GM06990 (cell line): ENCODE data around the gene SNX13.

Experiments used
- DNase-seq: peaks from one replicate; pipeline ENCODE4 v3.0.0-alpha.2; 2011; ENCODE audit not compliant: insufficient read length; ENCODE audit errors: extremely low read depth
- H3K27me3 ChIP-seq: replicated peaks from 2 replicates; pipeline ENCODE4 v1.6.0; 2011; ENCODE audit warnings: low read length; ENCODE audit not compliant: control insufficient read depth, insufficient read depth
- H3K36me3 ChIP-seq: 2 replicates; pipeline ENCODE4 v1.5.1; 2011; ENCODE audit warnings: low read length; ENCODE audit not compliant: control insufficient read depth, insufficient read depth
- H3K4me3 ChIP-seq: replicated peaks from 2 replicates; pipeline ENCODE4 v1.5.1; 2011; ENCODE audit warnings: low read depth, mild to moderate bottlenecking, control low read depth, low read length
- TF ChIP-seq, protein P1 (sequence below): IDR thresholded peaks from 2 replicates; pipeline ENCODE4 v1.5.1; 2011; ENCODE audit warnings: low read length, control low read depth, mild to moderate bottlenecking, inconsistent platforms; ENCODE audit not compliant: insufficient read depth, poor library complexity, severe bottlenecking

Gene SNX13

GRCh38 chr7:17856251-17856650 is 84.0 kb downstream of the SNX13 start:
- TF ChIP-seq, protein P1, sequence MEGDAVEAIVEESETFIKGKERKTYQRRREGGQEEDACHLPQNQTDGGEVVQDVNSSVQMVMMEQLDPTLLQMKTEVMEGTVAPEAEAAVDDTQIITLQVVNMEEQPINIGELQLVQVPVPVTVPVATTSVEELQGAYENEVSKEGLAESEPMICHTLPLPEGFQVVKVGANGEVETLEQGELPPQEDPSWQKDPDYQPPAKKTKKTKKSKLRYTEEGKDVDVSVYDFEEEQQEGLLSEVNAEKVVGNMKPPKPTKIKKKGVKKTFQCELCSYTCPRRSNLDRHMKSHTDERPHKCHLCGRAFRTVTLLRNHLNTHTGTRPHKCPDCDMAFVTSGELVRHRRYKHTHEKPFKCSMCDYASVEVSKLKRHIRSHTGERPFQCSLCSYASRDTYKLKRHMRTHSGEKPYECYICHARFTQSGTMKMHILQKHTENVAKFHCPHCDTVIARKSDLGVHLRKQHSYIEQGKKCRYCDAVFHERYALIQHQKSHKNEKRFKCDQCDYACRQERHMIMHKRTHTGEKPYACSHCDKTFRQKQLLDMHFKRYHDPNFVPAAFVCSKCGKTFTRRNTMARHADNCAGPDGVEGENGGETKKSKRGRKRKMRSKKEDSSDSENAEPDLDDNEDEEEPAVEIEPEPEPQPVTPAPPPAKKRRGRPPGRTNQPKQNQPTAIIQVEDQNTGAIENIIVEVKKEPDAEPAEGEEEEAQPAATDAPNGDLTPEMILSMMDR, result no peak
- H3K36me3 ChIP-seq, result no peaks in the 10 kb centered on the region
- no peaks in the 10 kb centered on the region for H3K27me3 ChIP-seq
- no peak overlapping the region for H3K4me3 ChIP-seq
- no peak for DNase-seq

DNA sequence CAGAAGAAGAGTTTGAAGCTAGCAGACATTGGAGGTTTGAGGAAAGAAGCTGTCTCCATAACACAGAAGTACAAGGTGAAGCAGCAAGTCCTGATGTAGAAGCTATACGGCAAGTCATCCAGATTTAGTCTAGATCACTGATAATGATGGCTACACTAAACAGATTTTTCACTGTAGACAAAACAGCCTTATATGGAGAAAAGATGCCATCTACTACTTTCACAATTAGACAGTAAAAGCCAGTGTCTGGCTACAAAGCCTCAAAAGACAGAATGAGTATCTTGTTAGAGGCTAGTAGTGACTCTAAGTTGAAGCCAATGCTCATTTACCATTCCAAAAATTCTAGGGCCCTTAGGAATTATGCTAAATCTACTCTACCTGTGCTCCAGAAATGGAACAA is 85.1 kb downstream of the SNX13 start:
- DNase-seq, result no peak
- no peaks in the 10 kb centered on the region for H3K27me3 ChIP-seq
- no peak overlapping the region for H3K4me3 ChIP-seq
- no peaks in the 10 kb centered on the region for H3K36me3 ChIP-seq
- TF ChIP-seq, protein P1, result no peak

GRCh38 chr7:17854261-17855047 is 85.8 kb downstream of the SNX13 start:
- DNase-seq, result no peak
- TF ChIP-seq, protein P1, result no peak
- Histone ChIP-seq H3K4me3 (no peak overlapping the region), H3K27me3 (no peaks in the 10 kb centered on the region), H3K36me3 (no peaks in the 10 kb centered on the region)

DNA sequence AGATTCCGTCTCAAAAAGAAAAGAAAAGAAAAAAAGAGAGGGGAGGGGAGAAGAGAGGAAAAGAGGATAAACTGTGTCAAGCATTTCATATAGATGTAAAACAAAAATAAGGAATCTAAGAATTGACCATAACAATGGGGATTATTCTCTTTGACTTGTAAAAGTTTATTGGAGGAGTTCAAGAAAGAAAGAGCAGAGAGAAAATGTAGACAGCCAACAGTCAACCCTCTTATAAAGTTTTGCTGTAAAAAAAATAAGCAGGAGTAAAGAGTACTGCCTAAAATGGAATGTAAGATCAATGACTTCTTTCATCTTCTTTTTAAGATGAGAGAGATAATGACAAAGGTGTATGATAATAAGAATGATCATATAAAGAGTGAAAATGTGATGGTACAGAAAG is 87.9 kb downstream of the SNX13 start:
- H3K27me3 ChIP-seq, result no peaks in the 10 kb centered on the region
- TF ChIP-seq, protein P1, result no peak
- H3K4me3 ChIP-seq, result no peak overlapping the region
- peaks cover 2% of the 10 kb centered on the region; the same call in 1 of the 2 replicates for H3K36me3 ChIP-seq
- DNase-seq, result no peak

GRCh38 chr7:17849504-17849903 is 90.8 kb downstream of the SNX13 start:
- no peak for DNase-seq
- no peaks in the 10 kb centered on the region for H3K27me3 ChIP-seq
- TF ChIP-seq, protein P1, result no peak
- H3K4me3 ChIP-seq, result no peak overlapping the region
- H3K36me3 ChIP-seq, result peaks cover 2% of the 10 kb centered on the region; the same call in 1 of the 2 replicates
